Left lobe of liver (tissue), 2 donors: ENCODE data around the gene NEGR1. TPM values are rescaled to one million over a fixed set of nuclear protein-coding genes. Genes with fewer than 3 reads are reported as not detected.
"Not testable (repeated sequence)": the region's sequence is repeated elsewhere in the genome, so short reads cannot be mapped to it uniquely, and the experiment has no call there.

Experiments
- ATAC-seq: fragments of 200-7000 bp; cut with Tn5 transposase; one replicate; pipeline ENCODE4 v1.9.1; 2020; ENCODE audit warnings: mild to moderate bottlenecking, moderate library complexity
- DNase-seq: peaks from one replicate; pipeline ENCODE4 v3.0.0-alpha.2; 2020; ENCODE audit warnings: low spot score
- total RNA-seq: library from RNA; stranded (reverse); gene quantifications from one replicate; pipeline ENCODE4 v1.2.1, GENCODE V29; 2021
- donor health status: DM: no; HTN: no; CAD: no; lungs with moderate emphysema.
- donor health status: DM: no; HTN: yes; CAD: no.

The NEGR1 gene
- total RNA-seq, 1 donor from 2014 or later: 0.20 TPM

GRCh38 chr1:71964188-71964587 is 318.2 kb downstream of the NEGR1 start:
- DNase-seq: no peak
- ATAC-seq: no peak

GRCh38 chr1:71956613-71957285 is 325.6 kb downstream of the NEGR1 start:
- no peak for ATAC-seq
- no peak for DNase-seq

DNA sequence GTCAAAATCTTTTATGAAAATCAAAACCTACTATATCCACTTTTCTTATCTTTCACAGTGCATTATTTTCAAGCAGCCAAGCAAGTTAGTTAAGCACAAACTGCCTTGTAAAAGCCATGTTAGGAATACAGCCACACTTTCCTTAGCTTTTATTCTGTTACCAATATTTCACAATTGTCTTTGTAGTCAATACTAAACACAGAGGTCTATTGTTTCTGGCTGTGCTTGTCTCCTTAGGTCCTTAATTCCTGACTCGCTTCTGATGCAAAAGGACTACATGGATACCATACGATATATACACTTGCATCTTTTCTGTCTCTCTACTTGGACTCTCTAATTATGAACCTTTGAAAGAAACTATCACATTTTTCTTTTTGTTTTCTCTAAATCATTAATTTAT is 331.8 kb downstream of the NEGR1 start:
- ATAC-seq: no peak
- DNase-seq: no peak

DNA sequence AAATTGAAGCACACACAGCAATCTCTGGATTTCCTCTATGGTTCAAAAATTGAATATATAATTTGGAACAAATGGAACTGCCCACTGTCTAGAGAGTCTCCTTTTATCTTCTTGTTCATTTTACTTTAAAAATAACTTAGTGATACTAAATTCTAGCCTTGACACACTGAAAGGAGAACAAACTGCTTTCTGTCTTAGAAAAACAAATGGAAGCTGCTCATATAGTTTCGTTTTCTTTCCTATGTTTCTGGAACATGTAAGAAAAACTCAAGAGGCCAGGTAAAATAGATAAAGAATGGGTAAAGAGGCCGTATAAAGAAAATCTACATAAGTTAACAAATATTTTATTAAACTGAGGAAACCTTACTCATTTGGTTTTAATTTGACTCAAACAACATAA is 332.7 kb downstream of the NEGR1 start:
- no peak for ATAC-seq
- no peak for DNase-seq

- no peak for DNase-seq
- no peak for ATAC-seq
Observed at GRCh38 chr1:71948561-71948960, 333.8 kb downstream of the NEGR1 start.

GRCh38 chr1:71944006-71944405 is 338.3 kb downstream of the NEGR1 start:
- ATAC-seq: peak; percentile 81

DNA sequence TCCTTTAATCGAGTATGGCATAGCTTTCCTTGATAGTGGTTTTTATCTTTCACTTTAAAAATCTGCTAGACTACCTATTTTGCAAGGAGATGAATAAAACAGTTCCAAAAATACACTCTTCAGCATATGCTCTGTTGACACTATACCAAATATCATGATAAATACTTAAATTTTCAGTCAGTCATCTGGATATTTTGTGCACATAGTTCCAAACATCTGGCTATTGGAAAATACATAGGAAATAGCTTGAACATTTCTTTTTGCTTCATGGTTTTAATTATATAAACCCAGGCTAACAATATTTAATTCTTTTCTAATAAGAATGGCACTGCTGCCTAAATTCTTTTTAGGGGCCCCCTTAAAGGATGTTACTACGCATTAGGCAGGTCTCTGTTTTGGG is 342.1 kb downstream of the NEGR1 start:
- ATAC-seq: no peak
- no peak for DNase-seq

More at GRCh38 chr1:71944006-71944405, 338.3 kb downstream of the NEGR1 start:
- DNase-seq: peak; percentile 45

DNA sequence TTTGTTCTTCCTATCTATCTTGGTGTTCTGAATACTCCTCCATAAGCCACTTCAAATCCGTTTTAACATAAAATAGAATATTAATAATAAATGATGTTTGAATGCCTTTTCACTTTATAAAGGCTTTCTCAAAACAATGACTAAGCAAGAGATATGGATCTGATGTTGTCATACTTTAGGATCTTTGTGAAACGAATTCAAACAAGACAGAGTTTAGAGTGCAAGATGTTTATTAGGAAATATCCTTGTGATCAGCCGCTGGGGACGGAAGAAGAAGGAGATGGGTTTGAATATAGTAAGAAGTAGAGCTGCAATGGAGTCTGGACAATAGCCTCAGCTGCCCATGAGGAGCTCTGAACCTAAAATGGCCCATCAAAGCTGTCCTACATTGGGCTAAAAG is 351.8 kb downstream of the NEGR1 start:
- ATAC-seq (no peak), DNase-seq (no peak)

GRCh38 chr1:71921935-71922559 is 360.3 kb downstream of the NEGR1 start:
- DNase-seq: peak; percentile 54
- peak; percentile 84 for ATAC-seq

DNA sequence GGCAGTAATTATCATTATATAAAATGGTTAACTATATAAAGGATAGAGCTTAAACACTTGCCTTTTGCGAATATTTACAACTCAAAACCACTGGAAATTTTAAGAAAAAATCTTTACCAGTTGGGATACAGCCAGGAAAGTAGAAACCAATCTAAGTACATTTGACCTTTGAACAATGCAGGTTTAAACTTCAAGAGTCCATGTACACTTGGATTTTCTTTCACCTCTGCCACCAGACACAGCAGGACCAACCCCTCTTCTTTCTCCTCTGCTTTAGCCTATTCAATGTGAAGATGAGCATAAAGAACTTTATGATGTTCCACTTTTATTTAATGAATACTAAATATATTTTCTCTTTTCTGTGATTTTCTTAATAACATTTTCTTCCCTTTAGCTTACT is 361.1 kb downstream of the NEGR1 start:
- DNase-seq (no peak), ATAC-seq (peak; percentile 40)

GRCh38 chr1:71920556-71920955 is 361.8 kb downstream of the NEGR1 start:
- DNase-seq (no peak), ATAC-seq (no peak)

GRCh38 chr1:71919811-71920509 is 362.4 kb downstream of the NEGR1 start:
- ATAC-seq (no peak), DNase-seq (no peak)

- ATAC-seq: peak; percentile 86
- DNase-seq: no peak
Observed at GRCh38 chr1:71918630-71919029, 363.7 kb downstream of the NEGR1 start.

DNA sequence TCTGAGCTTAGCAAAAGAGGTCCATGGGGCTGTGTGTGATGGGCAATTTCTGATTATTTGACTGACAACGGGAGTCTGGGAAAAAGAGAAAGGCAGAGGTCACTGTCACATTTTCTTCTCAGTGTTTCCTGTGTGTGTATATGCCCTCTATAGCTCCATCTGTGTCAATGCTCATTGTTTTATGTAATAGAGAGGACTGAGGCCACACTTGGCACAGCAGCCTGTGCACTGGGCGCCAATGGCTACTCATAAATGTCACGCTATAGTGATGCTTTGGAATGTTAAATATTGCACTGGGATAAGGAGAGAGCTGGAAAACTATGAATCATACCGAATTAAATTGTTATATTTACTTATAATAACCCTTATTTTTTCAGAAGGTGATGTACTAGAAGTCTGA is 365.4 kb downstream of the NEGR1 start:
- DNase-seq (no peak), ATAC-seq (no peak)

- ATAC-seq (no peak), DNase-seq (no peak)
Observed at GRCh38 chr1:71914626-71915025, 367.7 kb downstream of the NEGR1 start.

DNA sequence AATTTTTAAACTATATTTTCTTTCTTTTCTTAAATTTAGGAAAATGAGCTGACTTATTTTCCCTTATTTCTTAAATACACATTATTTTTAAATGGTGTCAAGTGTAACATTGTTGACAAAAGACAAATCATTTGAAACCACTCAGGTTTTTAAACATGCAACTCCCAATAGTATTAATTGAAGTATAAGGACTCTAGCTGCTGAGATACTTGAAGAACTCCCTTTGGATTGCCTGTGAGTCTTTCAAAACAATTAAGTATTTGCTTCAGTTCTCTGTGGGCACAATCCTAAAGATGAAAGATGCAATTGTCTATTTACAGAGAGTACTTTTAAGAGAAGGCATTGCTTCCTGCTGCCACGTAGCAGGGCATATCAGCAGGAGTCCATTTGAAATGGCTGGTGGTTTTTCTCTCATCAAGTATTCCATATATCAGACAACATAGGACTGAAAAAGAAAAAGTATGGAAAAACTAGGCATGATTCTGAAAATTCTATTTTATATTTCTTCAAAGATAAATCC is 373.4 kb downstream of the NEGR1 start:
- ATAC-seq: no peak
- DNase-seq: no peak

DNA sequence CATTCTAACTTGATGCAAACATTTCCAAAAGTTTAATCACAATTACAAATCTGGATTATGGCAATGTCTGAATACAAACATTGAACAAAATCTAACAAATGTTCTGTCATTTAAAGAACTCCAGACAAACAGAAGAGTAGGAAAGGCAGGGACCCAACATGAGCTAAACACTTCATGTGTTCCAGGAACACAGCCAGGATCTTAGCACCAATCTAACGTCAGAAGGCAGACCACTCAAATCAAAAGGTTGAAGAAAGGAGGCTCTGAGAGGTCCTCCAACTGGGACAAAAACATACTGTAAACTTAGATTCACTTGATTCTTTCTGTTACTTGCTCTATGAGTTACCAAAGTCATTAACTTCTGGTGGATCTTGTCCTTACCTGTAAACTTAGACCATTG is 374.0 kb downstream of the NEGR1 start:
- ATAC-seq: no peak

GRCh38 chr1:71899881-71900280 is 382.5 kb downstream of the NEGR1 start:
- no peak for ATAC-seq
- no peak for DNase-seq

More for the DNA sequence above, 374.0 kb downstream of the NEGR1 start:
- DNase-seq: no peak

- DNase-seq, ATAC-seq: not testable (repeated sequence)
Observed at GRCh38 chr1:71888166-71888565, 394.2 kb downstream of the NEGR1 start.

DNA sequence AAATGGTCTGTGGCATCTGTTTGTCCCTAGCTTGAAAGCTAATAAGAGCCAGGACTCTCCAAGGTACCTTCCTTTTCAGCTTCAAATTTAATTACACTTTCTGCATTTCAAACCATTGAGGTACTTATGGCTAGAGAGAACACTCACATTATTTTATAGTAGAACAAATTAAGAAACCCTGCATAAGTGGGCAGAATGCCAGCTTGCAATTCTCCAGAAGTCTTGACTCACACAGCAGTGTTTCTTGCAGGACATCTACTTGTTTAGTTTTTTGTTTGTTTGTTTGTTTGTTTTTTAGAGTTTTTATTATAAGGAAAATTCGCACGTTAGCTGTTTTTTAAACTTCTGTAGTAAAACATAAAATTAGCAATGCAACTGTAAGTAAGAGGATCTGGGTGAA is 397.2 kb downstream of the NEGR1 start:
- no peak for DNase-seq
- ATAC-seq: no peak

- ATAC-seq: no peak
- DNase-seq: no peak
Observed at GRCh38 chr1:71882637-71883036, 399.7 kb downstream of the NEGR1 start.

GRCh38 chr1:71882226-71882625 is 400.1 kb downstream of the NEGR1 start:
- no peak for DNase-seq
- no peak for ATAC-seq
